Activated T-cell treated with anti-CD3 and anti-CD28 coated beads, Interleukin-2, amount 50 U/mL, for 72 hours (primary cell): ENCODE results near the gene ZC2HC1B. TPM values are rescaled to one million over a fixed set of nuclear protein-coding genes. Genes with fewer than 3 reads are reported as not detected.

Source experiments
- ATAC-seq, 2 donors: fragments of 150-1000 bp; cut with Tn5 transposase; replicated peaks in 1 of 2; 2 replicates each; pipeline ENCODE4 v1.10.0; 2021; ENCODE audit warnings: moderate library complexity in 2 of 2, mild to moderate bottlenecking in 1 of 2
- DNase-seq, 2 donors: peaks; one replicate each; pipeline ENCODE4 v3.0.0; 2021 to 2022; ENCODE audit warnings: mixed read lengths in 1 of 2
- H3K27ac Mint-ChIP-seq: one replicate; pipeline ENCODE4 v1.8.0; 2022; ENCODE audit warnings: mild to moderate bottlenecking, moderate library complexity, mixed read lengths
- H3K27me3 Mint-ChIP-seq: one replicate; pipeline ENCODE4 v1.8.0; 2022; ENCODE audit warnings: low read depth, mixed read lengths
- H3K36me3 Mint-ChIP-seq, 2 donors: one replicate each; pipeline ENCODE4 v1.8.0; 2022; ENCODE audit warnings: mixed read lengths in 2 of 2, mild to moderate bottlenecking in 1 of 2; ENCODE audit not compliant: insufficient read depth in 2 of 2
- H3K4me1 Mint-ChIP-seq: one replicate; pipeline ENCODE4 v1.8.0; 2022; ENCODE audit warnings: low read depth, mixed read lengths
- H3K4me3 Mint-ChIP-seq, 2 donors: one replicate each; pipeline ENCODE4 v1.8.0; 2022; ENCODE audit warnings: mild to moderate bottlenecking in 2 of 2, mixed read lengths in 2 of 2, moderate library complexity in 2 of 2
- H3K9me3 Mint-ChIP-seq, 2 donors: one replicate each; pipeline ENCODE4 v1.8.0; 2022; ENCODE audit warnings: mixed read lengths in 2 of 2
- total RNA-seq, 2 donors: library from RNA; stranded (reverse); gene quantifications; one replicate each; pipeline ENCODE4 v1.2.3, GENCODE V29; 2022

ZC2HC1B gene
- total RNA-seq, 2 donors from 2014 or later: not detected

DNA sequence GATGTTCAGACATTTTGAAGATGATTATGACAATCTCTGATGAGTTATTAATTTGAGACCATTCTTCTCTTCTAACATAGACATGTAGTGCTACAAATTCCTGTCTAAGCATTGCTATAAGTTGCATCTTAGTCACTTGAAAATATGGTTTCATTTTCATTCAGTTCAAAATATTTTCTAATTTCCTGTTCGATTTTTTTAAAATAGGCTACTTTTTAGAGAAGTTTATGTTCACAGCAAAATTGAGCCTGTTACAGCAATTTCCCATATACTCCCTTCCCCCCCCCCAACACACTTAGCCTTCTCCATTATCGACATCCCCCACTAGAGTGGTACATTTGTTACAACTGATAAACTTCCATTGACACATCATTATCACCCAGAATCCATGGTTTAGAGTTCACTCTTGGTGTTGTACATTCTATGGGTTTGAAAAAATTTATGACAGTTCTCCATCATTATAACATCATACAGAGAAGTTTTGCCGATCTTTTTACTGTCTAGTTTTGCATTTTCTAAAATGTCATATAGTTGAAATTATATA is 112.6 kb downstream of the ZC2HC1B start:
- Mint-ChIP-seq H3K36me3 (no peaks in the 10 kb centered on the region), H3K27ac (no peak overlapping the region), H3K4me3 (no peak overlapping the region), H3K4me1 (no peaks in the 10 kb centered on the region), H3K9me3 (no peaks in the 10 kb centered on the region), H3K27me3 (no peaks in the 10 kb centered on the region)
- ATAC-seq (no peak), DNase-seq (no peak)

DNA sequence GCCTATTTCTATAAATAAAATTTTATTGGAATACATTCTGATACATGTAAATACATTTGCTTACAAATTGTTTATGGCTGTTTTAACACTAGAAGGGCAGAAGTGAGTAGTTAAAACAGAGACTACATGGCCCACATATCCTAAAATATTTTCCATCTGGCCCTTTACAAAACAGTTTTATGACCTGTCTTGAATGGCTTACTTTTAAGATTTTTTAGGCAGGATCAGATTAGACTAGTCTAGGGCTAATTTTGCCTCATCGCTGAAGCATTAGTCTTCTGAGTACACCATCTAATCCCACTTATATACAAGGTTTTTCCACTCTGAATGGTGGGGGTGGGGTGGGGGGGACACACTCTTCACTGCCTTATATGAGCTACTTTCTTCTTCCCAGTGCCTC is 116.6 kb downstream of the ZC2HC1B start:
- Mint-ChIP-seq H3K27ac (no peak overlapping the region), H3K36me3 (no peaks in the 10 kb centered on the region), H3K27me3 (no peaks in the 10 kb centered on the region), H3K4me3 (no peak overlapping the region), H3K4me1 (no peaks in the 10 kb centered on the region), H3K9me3 (no peaks in the 10 kb centered on the region)
- DNase-seq (no peak), ATAC-seq (no peak)

DNA sequence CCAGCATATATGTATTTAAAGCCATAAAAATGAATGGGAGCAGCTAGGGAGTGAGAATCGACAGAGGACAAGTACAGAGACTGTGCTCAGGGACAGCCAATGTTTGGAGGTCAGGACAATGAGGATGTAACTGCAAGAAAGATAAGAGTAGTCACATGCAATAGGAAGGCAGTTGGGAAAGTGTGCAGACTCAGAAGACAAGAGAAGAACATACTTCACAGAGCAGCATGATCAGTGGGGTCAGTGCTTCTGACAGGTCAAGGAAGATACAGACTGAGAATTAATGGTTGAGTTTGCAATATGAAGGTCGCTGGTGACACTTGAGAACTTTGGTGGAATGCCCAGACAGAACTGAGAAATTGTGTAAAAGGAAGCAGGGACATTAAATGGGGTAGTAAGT is 118.7 kb downstream of the ZC2HC1B start:
- Mint-ChIP-seq H3K9me3 (no peaks in the 10 kb centered on the region), H3K36me3 (no peaks in the 10 kb centered on the region), H3K4me3 (no peak overlapping the region), H3K27me3 (no peaks in the 10 kb centered on the region), H3K27ac (no peak overlapping the region), H3K4me1 (no peaks in the 10 kb centered on the region)
- DNase-seq (no peak), ATAC-seq (no peak)

DNA sequence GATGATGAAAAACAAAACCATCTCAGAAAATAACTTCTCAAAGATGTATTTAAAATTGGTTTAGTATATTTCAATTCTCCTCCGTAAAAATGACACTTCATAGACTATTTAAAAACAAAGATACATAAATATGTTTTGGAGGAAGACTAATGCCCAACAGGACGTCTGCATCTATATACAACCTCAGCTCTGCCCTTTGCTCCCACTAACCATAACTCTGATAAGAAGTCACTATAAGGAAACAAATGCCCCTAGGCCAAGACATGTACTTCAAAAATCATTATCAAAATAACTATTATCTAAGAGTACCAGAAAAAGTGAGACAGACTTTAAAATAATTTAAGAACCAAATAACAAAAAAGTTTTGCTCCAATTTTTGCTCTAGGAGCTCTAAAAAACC is 120.4 kb downstream of the ZC2HC1B start:
- H3K9me3 Mint-ChIP-seq: no peaks in the 10 kb centered on the region
- H3K27ac Mint-ChIP-seq: no peak overlapping the region
- no peaks in the 10 kb centered on the region for H3K4me1 Mint-ChIP-seq

DNA sequence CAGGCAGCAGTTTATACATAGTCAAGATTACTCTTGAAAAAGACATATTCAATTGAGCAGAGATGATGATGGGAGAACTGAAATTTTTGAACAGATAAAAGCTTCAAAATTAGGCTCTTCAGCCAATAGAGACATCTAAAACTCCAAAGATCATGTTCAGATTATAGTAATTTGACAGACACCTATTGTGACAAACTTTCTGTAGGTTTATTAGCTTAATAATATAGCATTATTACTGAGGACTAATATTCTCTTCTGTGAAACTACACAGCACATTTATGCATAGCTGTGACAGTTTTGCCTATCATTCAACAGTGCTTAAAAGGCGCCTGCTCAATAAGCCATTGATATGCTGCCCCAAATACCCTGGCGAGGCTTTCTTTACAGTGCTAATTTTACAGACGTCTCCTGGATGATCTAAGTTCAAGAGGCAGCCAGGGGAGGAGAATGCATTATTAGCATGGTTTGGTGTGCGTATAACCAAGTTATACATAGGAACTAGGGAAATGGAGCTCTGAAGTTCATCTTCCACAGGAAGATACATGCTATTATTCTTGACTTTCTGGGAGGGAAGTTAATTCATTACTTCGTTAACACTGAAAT is 122.3 kb downstream of the ZC2HC1B start:
- H3K4me3 Mint-ChIP-seq: no peak overlapping the region
- H3K27me3 Mint-ChIP-seq: no peaks in the 10 kb centered on the region
- ATAC-seq (no peak), DNase-seq (no peak)
- H3K4me1 Mint-ChIP-seq: no peaks in the 10 kb centered on the region
- H3K9me3 Mint-ChIP-seq: no peaks in the 10 kb centered on the region
- peaks cover 0 to 3% of the 10 kb centered on the region in 2 donors for H3K36me3 Mint-ChIP-seq
- no peak overlapping the region for H3K27ac Mint-ChIP-seq

More for the DNA sequence above, 120.4 kb downstream of the ZC2HC1B start:
- no peaks in the 10 kb centered on the region for H3K27me3 Mint-ChIP-seq
- no peak overlapping the region for H3K4me3 Mint-ChIP-seq
- ATAC-seq (no peak), DNase-seq (no peak)
- H3K36me3 Mint-ChIP-seq: peaks cover 0 to 1% of the 10 kb centered on the region in 2 donors

Other genes starting within 250 kb of the ZC2HC1B start
- 10 to 100 TPM; 24.3 to 30.6 TPM for gene PHACTR2, start 186.5 kb upstream of the ZC2HC1B start, total RNA-seq
- 10 to 100 TPM; 19.9 to 24.2 TPM for gene LTV1, start 21.1 kb upstream of the ZC2HC1B start, total RNA-seq
- gene PLAGL1, start 143.8 kb downstream of the ZC2HC1B start, total RNA-seq: 10 to 100 TPM; 36.6 to 51.8 TPM
- gene SF3B5, start 231.1 kb downstream of the ZC2HC1B start, total RNA-seq: 100 to 1,000 TPM; 126 to 141 TPM